ENCODE measurements around the gene SIRT5. TPM values are rescaled to one million over a fixed set of nuclear protein-coding genes. Genes with fewer than 3 reads are reported as not detected.

The SIRT5 gene
- total RNA-seq, 1 donor from 2014 or later = 12.4 TPM

GRCh38 chr6:13611715-13612114 lies 37.3 kb downstream of the SIRT5 start:
- Mint-ChIP-seq H3K27ac (peak overlapping the region; percentile 21), H3K9me3 (no peaks in the 10 kb centered on the region), H3K4me1 (peaks cover 32% of the 10 kb centered on the region), H3K27me3 (no peaks in the 10 kb centered on the region), H3K4me3 (no peak overlapping the region), H3K36me3 (ENCODE audit: low read depth) (peaks cover 27% of the 10 kb centered on the region)
- DNase-seq (no peak), ATAC-seq (ENCODE audit: low read depth) (no peak)
- TF ChIP-seq CTCF (IDR thresholded peaks at IDR 0.05) = no peak
- ChIA-PET POLR2A (interaction anchor here (5.6 kb wide), 1 partner anchor 37 kb away, joined by 84 read pairs; the partner anchor contains the start of gene SIRT5), CTCF (interaction anchor here (1.3 kb wide), 1 partner anchor 18 kb away, joined by 3 read pairs; no protein-coding TSS in a partner anchor)
- intact Hi-C loops (cut with micrococcal nuclease) = loop anchor here (5.0 kb wide), 1 partner anchor 699 kb away; no protein-coding TSS in a partner anchor

GRCh38 chr6:13613029-13613594 lies 38.7 kb downstream of the SIRT5 start:
- H3K27me3 Mint-ChIP-seq = no peaks in the 10 kb centered on the region
- POLR2A ChIA-PET = interaction anchor here (1.0 to 5.6 kb wide), 4 partner anchors 38 to 285 kb away, joined by 3 to 84 read pairs (median 18); partner anchors contain the start of genes GFOD1, SIRT5 and TBC1D7
- CTCF ChIA-PET = interaction anchor here (1.6 to 2.0 kb wide), 2 partner anchors 38 to 275 kb away, joined by 4 read pairs; no protein-coding TSS in a partner anchor
- H3K9me3 Mint-ChIP-seq = no peaks in the 10 kb centered on the region
- H3K4me3 Mint-ChIP-seq = no peak overlapping the region
- TF ChIP-seq CTCF (IDR thresholded peaks at IDR 0.05) = no peak
- DNase-seq = no peak
- H3K36me3 Mint-ChIP-seq (ENCODE audit: low read depth) = peaks cover 33% of the 10 kb centered on the region
- peak overlapping the region; percentile 11 for H3K27ac Mint-ChIP-seq
- intact Hi-C loops (cut with micrococcal nuclease) = loop anchor here (5.0 kb wide), 1 partner anchor 701 kb away; no protein-coding TSS in a partner anchor
- peaks cover 41% of the 10 kb centered on the region for H3K4me1 Mint-ChIP-seq
- ATAC-seq (ENCODE audit: low read depth) = no peak

- ChIA-PET POLR2A (interaction anchor here (0.6 to 5.6 kb wide), 29 partner anchors 10 to 353 kb away, joined by 3 to 84 read pairs (median 7); partner anchors contain the start of genes GFOD1, MCUR1, RANBP9 and SIRT5), CTCF (interaction anchor here (0.9 to 2.7 kb wide), 15 partner anchors 10 to 419 kb away, joined by 3 to 23 read pairs (median 5); partner anchors contain the start of genes GFOD1, MCUR1, RANBP9 and SIRT5)
- no peaks in the 10 kb centered on the region for H3K27me3 Mint-ChIP-seq
- no peak for TF ChIP-seq CTCF (IDR thresholded peaks at IDR 0.05)
- intact Hi-C loops (cut with micrococcal nuclease) = loop anchor here (1.0 to 5.0 kb wide), 4 partner anchors 128 to 702 kb away; partner anchors contain the start of gene GFOD1
- peaks cover 41% of the 10 kb centered on the region for H3K36me3 Mint-ChIP-seq (ENCODE audit: low read depth)
- peak overlapping the region; percentile 98 for H3K4me3 Mint-ChIP-seq
- ATAC-seq (ENCODE audit: low read depth) (peak; percentile 15), DNase-seq (no peak)
- no peaks in the 10 kb centered on the region for H3K9me3 Mint-ChIP-seq
- peak overlapping the region; percentile 94 for H3K27ac Mint-ChIP-seq
- peaks cover 43% of the 10 kb centered on the region for H3K4me1 Mint-ChIP-seq
These were observed 39.9 kb downstream of the SIRT5 start for GRCh38 chr6:13614126-13614925.

GRCh38 chr6:13614926-13615791 lies 40.8 kb downstream of the SIRT5 start, which contains the start of gene NOL7:
NOL7 (plus strand) TSS chr6:13615335; CDS start chr6:13615359, 24 bp downstream.
- Mint-ChIP-seq H3K27ac (peak within 1 kb of the TSS; percentile 94), H3K9me3 (no peaks in the 10 kb centered on the region), H3K4me3 (peak within 1 kb of the TSS; percentile 98), H3K36me3 (ENCODE audit: low read depth) (peaks cover 50% of the 10 kb centered on the region), H3K27me3 (no peaks in the 10 kb centered on the region), H3K4me1 (peaks cover 43% of the 10 kb centered on the region)
- peak; percentile 98 for DNase-seq
- ChIA-PET CTCF (interaction anchor here (0.8 to 2.7 kb wide), 18 partner anchors 9 to 420 kb away, joined by 3 to 23 read pairs (median 4); partner anchors contain the start of genes GFOD1, MCUR1, RANBP9 and SIRT5), POLR2A (interaction anchor here (0.6 to 5.6 kb wide), 29 partner anchors 9 to 354 kb away, joined by 3 to 84 read pairs (median 5); partner anchors contain the start of genes GFOD1, MCUR1, RANBP9 and SIRT5)
- ATAC-seq (ENCODE audit: low read depth) = peak; percentile 91
- TF ChIP-seq CTCF (IDR thresholded peaks at IDR 0.05) = peak; percentile 30
- intact Hi-C loops (cut with micrococcal nuclease) = loop anchor here (1.0 to 5.0 kb wide), 14 partner anchors 41 to 1632 kb away; partner anchors contain the start of genes GFOD1, JARID2, MCUR1 and SIRT5

All from activated B cell treated with CpG ODN at 0.5 μM for 24 hours (primary cell).